ENCODE data around the gene COL4A6.

DNA sequence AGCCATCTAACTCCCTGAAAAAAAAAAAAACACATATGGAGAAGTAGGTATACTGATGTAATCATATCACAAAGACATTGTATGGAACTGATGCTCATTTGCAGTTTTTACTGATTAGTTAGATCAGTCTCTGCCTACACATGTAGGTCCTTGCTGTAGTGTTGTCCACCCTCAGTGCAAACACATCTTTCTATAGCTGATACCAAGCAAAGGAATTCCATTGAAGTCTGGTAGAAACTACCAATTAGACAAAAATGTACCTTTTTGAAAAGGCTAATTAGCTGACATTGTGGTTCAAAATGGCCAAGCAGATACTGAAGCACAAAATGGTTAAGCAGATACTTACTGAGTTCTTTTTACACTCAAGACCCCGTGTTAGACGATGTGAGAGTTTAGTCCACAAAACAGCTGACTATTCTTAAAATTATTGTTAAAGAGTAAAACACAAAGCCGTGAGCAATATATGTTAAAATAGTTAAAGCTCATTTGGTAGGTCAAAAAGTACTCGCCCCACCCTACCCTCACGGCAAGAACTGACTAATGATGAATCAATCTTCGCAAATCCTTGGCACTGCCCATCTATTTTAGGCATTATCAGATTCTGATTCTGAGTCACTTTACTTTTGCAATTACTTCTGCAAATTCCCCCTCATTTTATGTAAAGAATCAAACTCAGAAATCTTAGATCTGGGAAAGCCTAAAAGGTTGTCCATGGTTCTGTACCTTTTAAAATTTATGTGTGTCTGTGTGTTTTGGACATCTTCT, 40.4 kb downstream of the COL4A6 start:
- TF ChIP-seq, protein P1, sequence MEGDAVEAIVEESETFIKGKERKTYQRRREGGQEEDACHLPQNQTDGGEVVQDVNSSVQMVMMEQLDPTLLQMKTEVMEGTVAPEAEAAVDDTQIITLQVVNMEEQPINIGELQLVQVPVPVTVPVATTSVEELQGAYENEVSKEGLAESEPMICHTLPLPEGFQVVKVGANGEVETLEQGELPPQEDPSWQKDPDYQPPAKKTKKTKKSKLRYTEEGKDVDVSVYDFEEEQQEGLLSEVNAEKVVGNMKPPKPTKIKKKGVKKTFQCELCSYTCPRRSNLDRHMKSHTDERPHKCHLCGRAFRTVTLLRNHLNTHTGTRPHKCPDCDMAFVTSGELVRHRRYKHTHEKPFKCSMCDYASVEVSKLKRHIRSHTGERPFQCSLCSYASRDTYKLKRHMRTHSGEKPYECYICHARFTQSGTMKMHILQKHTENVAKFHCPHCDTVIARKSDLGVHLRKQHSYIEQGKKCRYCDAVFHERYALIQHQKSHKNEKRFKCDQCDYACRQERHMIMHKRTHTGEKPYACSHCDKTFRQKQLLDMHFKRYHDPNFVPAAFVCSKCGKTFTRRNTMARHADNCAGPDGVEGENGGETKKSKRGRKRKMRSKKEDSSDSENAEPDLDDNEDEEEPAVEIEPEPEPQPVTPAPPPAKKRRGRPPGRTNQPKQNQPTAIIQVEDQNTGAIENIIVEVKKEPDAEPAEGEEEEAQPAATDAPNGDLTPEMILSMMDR (IDR thresholded peaks at IDR 0.05; ENCODE audit: poor library complexity) = no peak
- no peak for TF ChIP-seq EZH2phosphoT487 (IDR thresholded peaks at IDR 0.05; ENCODE audit: low read depth, severe bottlenecking, unreplicated experiment)
- TF ChIP-seq EZH2 (IDR thresholded peaks at IDR 0.05; ENCODE audit: borderline replicate concordance) = no peak

All from hepatocyte (in vitro differentiated cells).